Stimulated activated CD8-positive, alpha-beta memory T cell treated with anti-CD3 and anti-CD28 coated beads, Interleukin-15, amount 100 ng/mL, for 4 hours (primary cell): Measurements from ENCODE around the gene TNIP2.
A peak's percentile ranks its signal among the peaks of the same experiment; 100 is the strongest.
"Not testable (repeated sequence)": the region's sequence is repeated elsewhere in the genome, so short reads cannot be mapped to it uniquely, and the experiment has no call there.

ENCODE experiments used
- DNase-seq, 2 donors: peaks; one replicate each; pipeline ENCODE4 v3.0.0-alpha.2; 2020; ENCODE audit warnings: low read depth in 2 of 2

Gene TNIP2

DNA sequence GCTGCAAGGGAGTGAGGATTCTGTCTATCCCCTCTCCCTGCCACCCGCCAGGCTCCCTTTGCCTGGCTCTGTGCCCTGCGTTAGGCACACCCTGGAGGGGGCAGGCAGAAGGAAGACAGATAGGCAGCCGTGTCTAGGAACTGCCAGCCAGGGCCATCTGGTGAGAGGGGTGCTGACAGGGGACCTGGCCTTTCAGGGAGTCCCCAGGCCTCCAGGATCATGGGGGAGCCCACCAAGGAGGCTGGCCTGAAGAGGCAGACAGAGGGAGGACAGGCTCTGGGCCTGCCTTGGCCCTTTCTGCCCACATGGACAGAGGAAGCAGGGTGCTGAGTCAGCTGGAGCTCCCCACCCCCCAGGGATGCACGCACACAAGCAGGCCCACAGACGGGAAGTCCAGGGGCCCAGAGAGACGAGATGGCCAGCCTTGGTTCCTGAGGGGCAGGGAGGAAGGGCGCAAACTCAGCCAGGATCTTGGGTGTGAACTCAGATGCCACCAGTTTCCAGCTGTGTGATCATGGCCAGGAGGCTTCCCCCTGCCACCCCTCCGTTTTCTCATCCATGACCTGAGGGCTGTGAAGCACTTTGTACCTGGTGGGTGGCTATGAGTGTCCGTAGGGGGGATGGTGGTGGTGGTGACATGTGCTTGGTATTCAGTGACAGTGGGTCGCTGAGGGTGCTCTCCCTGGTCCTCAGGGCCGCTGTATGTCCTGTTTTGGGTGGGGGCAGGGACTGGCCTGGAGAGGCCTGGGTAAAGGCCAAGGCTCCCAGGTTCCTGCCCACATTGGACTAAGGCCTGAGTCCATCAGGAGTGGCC lies 38.6 kb upstream of the TNIP2 start:
- DNase-seq, result no peak

DNA sequence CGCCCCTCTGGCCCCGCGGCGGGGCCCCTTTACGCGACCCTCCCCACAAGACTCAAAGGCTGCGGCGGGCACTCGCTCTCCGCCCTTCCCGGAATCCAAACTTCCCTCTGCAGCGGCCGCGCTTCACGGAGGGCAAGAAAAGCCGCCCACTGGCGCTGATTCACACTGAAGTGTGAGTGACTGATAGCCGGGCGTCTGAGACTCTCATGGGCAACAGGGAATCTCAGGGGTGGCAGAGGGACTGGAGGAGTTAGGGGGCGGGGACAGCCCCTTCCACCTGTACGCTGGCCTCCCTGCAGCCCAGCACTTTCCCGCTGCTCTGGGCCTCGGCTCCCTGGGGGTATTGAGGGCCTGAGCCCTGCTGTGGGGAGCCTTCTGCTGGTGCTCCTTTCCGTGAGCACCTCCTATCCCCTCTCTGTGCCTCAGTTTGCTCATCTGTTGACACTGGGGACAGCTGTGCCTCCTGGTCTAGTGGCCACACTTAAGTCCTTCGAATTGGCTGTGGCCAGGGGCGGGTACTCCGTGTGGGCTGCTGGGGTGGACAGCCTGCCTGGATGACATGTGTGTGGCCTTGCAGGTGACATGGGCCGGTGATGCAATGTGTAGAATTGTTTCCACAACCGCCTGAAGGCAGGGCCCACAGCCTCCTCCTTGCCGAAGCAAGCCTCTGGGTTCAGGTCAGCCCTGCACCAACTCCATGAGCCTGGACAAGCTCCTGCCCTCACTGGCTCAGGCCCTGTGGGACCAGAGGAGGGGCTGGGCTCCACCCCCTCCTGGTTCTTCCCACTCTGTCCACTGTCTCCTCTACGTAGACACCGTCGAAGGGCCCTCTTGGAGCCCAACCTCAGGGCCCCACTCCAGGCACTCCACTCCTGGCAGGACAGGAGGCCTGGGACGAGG lies 37.7 kb upstream of the TNIP2 start:
- peak in 1 of 2 donors; percentile 49 for DNase-seq

DNA sequence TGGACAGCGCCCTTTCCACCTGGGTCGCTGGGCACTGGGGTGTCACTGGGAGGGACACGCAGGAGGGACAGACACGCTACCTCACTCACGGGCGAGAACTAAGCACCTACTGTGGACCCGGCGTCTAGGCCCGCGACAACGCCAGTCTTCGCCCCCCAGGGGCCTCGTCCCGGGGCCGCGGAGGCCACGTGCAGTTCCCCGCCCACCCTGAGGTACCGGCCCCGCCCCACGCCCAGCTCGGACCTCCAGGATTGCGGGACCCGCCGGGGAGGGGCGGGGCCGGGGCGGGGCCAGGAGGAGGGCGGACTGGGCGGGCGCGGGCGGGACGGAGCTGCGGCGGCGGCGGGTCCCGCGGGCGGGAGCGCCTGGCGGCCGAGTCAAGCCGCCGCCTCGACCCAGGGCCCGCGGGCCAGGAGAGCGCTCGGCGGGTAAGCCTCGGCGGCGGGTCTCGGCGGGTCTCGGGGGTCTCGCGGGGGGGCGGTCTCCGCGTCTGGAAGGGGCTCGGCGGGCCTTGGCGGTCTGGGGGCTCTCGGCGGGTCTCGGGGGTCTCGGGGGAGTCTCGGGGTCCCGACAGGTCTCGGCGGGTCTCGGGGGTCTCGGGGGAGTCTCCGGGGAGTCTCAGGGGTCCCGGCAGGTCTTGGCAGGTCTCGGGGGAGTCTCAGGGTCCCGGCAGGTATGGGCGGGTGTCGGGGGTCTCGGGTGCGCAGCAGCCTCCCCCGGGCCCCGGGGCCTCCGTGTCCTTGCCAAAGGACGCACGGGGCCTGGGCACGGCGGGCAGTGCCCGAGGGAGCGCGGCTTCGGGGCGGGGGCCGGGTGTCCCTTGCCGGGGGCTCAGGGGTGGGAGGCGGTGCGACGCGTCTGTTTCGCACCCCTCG lies 36.8 kb upstream of the TNIP2 start, which contains the start of gene SH3BP2:
Gene SH3BP2 (plus strand): TSS at position 375 of the 875 bp plus-strand sequence. CDS start 27,533 bp downstream, outside the sequence.
- DNase-seq, result no peak

- DNase-seq, result no peak
These were observed 36.2 kb upstream of the TNIP2 start for GRCh38 chr4:2792396-2792710.

DNA sequence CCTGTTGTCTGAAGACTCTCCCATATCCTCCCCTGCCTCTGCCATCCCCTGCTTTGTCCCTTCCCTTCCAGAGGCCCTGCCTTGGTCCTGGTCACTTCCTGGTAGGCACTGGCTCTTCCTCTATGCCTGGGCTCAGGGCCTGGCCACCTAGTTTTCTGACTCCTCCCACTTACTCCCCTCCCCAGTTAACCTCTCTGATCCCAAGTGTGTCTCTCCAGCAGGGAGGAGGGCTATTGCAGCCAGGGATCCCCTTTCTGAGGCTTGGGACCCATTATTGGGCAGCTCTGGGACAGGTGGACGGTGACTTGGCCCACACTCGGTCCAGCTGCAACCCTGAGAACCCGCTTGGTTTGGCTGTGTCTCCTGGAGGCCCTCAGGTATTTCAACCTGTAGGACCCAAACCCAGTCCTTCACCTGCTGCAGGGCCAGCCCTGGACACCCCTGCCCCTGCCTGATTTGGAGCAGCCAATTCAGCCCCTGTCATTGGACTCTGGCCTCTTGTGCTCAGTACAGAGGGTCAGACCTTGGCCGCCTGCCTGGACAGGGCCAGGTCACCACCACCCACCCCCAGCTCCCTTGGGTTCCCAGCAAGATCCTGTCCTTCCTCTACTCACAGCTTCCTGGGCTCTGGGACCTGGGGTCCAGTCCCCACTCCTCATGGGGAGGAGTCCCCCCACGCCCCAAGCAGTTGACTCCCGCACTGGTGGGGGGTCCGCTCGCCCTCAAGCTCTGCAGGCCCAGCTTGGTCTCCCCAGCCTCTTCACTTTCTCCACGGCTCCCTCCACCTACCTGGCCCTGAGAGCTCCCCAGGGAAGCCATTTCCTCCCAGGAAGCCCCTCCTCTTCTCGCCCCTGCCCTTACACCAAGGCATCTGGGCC lies 35.6 kb upstream of the TNIP2 start:
- DNase-seq, result no peak

- no peak for DNase-seq
These were observed 34.7 kb upstream of the TNIP2 start for GRCh38 chr4:2790583-2791517.

DNA sequence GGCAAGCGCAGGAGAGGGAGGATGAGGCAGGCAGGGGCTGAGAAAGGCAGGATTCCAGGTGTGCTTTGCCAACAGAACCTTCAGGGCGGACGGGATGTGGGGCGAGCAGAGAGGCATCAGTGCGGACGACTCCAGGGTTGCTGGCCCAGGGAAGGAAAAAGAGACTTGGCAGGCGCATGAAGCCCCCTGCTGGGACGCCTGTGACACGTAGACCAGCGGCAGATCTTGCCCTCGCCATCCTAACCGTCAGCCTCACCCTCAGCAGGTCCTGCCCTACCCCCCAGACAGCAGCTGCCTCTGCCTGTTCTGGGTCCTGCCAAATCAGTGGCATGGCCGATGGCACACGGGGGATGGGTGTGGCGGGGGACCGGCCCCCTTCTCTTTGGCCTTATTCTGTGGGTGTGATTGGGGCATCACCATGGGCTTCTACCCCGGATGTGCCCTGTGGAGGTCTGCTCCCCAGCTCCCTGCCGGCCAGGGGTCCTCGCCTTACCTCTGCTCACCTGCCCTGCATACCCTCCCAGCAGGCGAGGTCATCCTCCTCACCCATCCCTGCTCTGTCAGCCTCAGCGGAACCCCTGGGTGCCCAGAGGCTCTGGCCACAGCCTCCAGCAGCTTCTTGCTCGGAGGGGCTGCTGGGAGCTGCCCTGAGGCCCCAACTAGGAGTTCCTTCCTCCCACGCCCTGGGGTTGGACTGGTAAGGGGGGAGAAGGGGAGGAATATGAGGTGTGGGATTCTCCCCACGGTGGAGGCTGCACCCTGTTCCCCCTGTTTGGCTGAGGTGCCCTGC lies 33.9 kb upstream of the TNIP2 start:
- DNase-seq, result no peak

- DNase-seq, result no peak
These were observed 33.2 kb upstream of the TNIP2 start for GRCh38 chr4:2789351-2789750.

GRCh38 chr4:2788532-2789103 lies 32.5 kb upstream of the TNIP2 start:
- DNase-seq, result no peak

GRCh38 chr4:2788101-2788500 lies 32.0 kb upstream of the TNIP2 start:
- DNase-seq, result no peak

DNA sequence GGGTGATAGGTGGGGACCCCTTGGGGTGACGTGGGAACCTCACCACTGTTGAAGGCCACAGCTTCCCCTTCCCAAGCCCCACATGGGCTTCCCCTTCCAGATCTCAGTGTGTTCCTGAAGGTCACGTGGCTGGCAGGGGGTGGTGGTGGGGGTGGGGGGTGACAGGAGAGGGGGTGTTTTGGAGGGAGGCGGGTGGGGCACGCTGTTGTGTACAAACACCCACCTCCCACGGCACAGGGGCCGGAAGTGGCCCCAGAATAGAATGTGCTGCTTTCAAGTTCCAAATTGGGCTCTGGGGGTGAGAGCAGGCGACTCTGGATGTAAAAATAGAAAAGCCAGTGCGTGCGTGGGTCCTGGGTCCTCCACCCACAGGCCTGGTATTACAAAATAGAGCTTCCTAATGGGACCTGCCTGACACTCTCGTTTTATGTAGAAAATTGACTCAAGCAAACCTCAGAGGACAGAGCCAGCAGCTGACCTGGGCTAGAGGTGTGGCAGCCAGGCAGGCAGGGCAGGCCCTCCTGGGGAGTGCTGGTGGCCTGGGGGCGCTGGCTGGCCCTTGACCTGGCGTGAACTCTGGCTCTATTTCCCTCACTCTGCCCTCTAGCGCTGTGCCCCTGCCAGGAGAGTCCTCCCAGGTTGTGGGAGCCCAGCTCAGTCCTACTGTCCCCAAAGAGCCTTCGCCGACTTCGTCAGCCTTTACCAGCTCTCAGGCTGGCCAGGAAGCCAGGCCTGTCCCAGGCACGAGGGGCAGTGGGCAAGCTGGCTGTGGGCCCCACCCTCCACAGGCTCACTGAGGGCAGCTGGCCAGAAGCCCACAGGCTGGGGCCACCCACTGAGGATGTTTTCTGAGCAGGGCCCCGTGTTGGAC lies 31.3 kb upstream of the TNIP2 start:
- DNase-seq, result peak; percentile 64 to 74

DNA sequence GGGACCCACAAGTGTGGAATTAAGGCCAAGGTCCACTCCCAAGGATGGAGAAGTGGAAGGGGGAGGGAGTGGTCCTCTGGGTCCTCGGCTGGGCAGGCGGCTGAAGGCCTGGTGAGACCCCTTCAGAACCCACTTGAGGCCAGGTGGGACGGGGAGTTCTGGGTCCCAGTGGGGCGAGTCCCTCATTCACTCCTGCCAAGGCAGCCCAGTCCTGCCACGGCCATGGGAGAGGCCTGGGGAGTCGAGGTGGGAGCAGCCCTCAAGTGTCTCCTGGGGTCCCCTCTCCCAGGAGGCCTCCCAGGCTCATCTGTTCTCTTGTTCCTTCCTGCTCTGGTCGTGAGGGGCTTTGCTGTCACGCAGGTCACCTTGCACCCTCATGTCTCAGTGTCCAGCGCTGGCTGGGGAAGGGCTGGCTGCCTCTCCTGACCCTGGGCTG lies 30.7 kb upstream of the TNIP2 start:
- DNase-seq, result no peak

DNA sequence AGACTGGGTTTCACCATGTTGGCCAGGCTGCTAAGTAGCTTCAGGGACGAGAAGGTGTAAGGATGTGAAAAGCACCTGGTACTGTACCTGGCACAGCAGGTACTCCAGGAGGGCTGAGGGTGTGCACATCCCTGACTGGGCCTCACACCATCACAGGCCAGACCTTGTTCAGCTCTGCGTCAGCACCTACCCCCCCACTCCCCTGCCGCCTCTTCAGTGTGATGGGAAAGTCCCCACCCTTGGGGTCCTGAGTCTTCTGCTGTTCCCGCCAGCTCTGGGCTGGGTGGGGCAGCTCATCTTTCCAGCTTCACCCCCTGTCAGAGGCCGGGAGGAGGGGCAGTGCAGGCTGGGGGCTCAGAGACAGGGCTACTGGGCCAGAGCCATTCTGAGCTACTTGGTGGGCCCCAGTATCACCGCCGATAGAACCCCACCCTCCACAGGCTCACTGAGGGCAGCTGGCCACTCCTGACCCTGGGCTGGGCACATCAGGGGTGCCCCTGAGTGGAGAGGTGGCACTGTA lies 30.1 kb upstream of the TNIP2 start:
- peak; percentile 70 to 83 for DNase-seq

DNA sequence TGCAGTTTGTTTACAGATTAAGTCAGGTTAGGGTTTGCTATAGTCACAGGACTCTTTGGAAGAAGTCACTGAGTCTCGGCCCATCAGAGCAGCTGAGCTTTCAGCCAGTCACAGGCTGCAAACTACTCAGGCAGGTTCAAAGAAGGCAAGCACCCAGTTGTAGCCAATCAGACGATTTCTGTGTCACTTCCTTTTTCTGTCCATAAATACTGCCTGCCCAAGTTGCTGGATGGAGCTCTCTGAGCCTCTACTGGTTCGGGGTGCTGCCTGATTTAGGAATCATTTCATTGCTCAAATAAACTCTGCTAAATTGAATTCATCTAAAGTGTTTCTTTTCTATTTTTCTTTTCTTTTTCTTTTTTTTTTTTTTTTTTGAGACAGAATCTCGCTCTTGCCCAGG lies 29.5 kb upstream of the TNIP2 start:
- DNase-seq, result no peak

GRCh38 chr4:2783790-2784189 lies 27.7 kb upstream of the TNIP2 start:
- DNase-seq, result no peak

- DNase-seq, result no peak
These were observed 25.8 kb upstream of the TNIP2 start for GRCh38 chr4:2781911-2782310.

DNA sequence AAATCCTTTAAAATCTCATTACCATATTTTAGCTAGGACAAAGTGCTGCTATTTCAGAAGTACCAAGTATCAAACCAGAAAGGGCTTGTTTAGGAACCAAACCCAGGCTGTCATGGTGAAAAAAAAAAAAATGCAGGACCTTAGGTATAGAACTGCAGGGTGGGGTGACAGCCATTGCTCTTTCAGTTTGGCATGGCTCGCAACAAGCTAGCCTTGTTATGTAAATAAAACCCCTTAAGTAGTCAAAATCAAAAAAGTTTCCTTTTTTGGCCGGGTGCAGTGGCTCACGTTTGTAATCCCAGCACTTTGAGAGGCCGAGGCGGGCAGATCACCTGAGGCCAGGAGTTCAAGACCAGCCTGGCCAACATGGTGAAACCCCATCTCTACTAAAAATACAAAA lies 24.5 kb upstream of the TNIP2 start:
- DNase-seq, result not testable (repeated sequence)
